GM21528 (cell line): Measurements from ENCODE around the gene TBX3.

Experiments
- ATAC-seq: cut with Tn5 transposase; IDR thresholded peaks from one replicate; pipeline ENCODE4 v1.9.1; 2021; ENCODE audit warnings: mild to moderate bottlenecking, moderate library complexity; ENCODE audit not compliant: unreplicated experiment, low FRiP score

The TBX3 gene

GRCh38 chr12:114683709-114684097, 272 bp downstream of the TBX3 start:
- ATAC-seq = no peak

GRCh38 chr12:114682785-114683708, 928 bp downstream of the TBX3 start:
- no peak for ATAC-seq

DNA sequence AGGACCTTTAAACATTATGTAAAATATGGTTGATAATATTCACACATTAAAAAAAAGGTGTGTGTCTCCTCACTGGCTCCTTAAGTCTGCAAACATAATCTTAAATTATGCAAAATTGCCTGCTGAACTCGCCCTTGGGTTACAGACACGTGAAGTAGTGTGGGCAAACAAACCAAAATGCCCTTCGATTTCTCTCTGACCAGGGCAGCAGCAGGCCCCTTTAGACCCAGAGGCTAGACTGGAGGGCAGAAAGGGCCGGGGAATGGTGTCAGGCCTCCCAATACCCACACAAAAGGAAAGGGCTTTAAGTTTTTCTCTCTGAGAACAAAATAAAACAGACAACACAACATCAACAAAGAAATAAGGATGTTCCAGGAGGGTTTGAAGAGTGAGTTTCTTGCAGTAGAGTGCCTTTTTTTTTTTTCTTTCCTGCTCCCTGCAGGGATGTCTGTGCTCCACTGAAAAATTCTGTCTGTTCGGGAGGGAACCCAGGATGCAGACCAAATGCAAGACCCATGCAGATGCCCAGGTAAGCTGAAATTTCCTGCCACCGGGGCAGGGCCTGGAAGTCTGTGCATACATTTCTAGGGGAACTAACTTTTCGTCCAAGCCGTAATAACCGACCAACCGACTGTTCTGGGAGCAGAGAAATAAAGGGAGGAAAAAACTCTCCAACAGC, 1.7 kb downstream of the TBX3 start:
- no peak for ATAC-seq

DNA sequence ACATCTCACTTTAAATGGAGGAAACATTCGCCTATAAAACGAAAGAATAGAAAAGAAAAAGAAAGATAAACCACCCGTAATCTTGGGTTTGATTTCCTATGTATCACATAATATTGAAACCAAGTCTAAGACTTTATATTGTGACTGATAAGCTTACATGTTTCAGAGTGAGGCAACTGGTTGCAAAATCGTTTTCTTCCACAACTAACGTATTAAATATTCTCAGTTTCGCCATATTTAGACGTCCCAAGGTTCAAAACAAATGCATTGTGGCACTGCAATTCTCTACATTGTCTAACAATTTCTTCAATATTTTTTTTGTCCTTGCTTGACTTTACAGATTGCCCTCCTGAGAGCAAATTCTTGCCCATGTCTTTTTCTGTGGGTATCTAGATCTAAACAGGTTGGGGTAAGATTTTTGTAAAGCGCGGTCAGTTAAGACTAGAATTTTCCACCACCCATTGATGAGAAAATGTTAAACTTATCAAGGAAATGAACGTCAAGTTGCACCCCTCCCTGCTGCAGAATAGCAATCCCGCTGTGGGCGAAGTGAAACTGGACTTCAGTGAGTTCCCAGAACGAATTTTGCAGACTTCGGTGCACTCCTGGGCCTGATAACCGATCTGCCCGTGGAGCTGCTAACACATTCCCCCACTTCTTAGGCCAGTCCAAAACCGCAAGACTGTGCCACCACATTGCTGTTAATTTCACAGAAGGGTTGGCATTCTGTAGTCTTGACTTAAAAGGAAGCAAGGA, 2.7 kb downstream of the TBX3 start:
- no peak for ATAC-seq

DNA sequence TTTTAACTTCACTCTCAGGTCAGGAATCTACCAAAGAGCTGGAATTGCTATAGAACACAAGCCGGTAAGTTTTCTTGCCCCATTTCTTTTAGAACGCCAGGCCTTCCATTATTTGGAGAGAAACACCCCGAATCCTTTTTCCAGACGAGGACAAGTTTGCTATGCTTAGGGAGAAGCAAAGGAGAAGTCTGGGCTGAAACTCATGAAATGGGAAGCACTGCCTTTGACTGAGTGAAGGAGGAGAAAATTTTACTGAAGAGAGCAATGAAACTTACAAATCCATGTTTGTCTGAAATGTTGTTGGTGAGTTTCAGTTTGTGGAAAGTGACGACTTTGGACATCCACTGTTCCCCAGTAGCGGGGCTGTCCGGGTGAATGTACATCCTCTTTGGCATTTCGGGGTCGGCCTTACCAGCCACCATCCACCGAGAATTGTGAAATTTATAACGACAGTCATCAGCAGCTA, 3.3 kb downstream of the TBX3 start:
- ATAC-seq = no peak

DNA sequence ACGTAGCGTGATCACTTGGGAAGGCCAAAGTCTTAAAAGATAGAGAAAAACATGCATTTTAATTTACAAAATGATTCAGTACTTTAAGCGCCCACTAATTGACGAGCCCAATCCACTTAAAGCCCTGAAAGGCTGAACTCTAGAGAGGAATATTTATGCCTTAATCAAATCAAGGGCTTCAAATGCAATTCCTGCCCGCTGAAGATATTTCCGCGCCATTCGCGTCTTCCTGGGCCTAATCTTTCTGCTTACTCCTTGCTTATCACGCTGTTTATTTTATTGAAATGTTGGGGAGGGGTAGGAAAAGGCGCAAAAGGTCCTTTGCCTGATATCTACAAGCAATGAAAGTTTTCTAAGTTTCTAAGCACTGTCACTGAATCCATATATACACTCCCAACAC, 4.0 kb downstream of the TBX3 start:
- ATAC-seq = no peak

- no peak for ATAC-seq
These were observed 4.5 kb downstream of the TBX3 start for GRCh38 chr12:114679452-114679875.

GRCh38 chr12:114678718-114679117, 5.3 kb downstream of the TBX3 start:
- no peak for ATAC-seq

- ATAC-seq = no peak
These were observed 5.9 kb downstream of the TBX3 start for GRCh38 chr12:114678028-114678427.

DNA sequence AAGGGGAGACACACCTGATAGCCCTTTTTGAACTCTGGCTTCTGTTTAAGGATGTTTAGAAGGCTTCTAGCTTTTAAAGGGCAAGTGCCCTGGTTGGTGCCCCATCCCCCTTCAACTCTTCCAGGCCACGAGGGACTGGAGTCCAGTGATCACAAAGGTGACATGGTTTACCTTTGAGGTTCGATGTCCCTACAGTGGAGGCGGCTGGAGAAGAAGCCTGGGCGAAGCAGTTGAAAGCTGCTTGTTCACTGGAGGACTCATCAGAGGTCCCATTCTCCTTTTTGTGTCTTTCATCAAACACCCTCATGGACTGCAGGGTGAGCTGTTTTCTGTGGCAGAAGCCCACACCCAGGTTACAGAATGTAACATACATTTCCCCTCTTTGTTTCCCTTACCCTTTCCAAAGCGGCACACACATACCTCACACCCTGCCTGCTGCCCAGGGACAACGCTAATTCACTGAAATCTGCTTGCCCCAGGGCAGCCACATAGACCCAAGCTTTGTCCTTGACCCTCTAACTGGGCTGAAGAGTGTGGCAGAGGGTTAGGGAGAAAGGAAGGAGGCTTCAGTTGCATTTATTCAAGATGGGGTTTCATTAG, 7.7 kb downstream of the TBX3 start:
- no peak for ATAC-seq

GRCh38 chr12:114674251-114675047, 9.5 kb downstream of the TBX3 start:
- no peak for ATAC-seq

GRCh38 chr12:114673901-114674250, 10.1 kb downstream of the TBX3 start:
- no peak for ATAC-seq

GRCh38 chr12:114673169-114673833, 10.7 kb downstream of the TBX3 start:
- no peak for ATAC-seq

DNA sequence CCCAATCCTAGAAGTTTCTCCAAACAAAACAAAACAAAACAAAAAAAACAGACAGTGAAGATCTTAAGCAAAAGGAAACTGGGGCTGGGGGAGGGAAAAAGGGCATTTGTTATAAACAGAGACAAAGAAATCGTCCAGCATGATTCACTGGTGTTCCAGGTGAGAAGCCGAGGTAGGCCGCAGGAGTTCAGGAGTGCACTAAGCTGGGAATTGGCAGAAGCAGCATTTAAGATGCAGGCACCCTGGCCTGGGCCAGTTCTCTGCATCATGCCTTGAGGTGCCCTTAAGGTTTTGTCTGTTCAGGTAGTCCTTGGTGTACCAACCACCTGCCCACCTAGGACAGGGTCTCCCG, 11.2 kb downstream of the TBX3 start:
- ATAC-seq = no peak

DNA sequence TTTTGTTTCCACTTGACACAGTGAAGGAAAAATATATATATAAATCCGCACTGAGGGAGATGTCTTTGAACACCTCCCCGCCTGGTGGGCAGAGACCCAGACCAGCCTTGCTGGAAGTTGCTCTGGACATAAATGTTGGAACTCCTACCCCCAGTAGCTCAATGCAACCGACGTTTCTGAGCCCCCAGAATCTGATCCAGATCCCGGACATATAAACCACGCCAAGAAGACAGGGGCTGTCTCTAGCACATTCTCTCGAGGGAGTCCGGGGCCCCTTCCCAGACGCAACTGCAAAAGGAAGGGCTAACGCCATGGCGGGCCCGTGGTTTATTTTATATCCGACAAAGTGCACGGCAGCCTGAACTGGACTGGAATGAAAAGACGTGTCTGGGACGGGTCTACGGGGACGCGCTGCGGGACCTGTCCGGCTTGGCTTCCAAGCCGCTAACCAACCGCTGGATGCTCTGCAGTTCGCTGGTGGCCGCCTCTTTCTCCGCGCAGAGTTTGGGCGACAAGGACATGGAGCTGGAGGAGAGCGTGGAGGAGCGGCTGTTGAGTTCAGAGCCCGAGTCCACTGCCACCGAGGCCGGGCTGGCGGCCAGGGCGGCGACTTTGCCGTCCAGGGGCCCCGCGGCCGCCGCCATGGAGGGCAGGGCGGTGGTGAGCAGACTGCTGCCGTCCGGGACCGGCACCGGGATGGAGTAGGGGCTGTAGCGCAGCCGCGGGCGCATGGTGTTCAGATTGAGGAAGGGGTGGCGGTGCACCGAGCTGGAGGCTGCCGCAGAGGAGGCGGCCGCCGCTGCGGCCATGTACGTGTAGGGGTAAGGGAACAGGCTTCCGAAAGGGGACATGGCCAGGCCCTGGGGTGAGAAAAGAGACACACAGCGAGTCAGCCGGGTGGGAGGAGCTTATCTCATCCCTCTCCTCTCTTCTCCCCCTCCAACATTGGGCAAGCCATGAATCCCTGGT, 12.2 kb downstream of the TBX3 start:
- ATAC-seq = no peak

DNA sequence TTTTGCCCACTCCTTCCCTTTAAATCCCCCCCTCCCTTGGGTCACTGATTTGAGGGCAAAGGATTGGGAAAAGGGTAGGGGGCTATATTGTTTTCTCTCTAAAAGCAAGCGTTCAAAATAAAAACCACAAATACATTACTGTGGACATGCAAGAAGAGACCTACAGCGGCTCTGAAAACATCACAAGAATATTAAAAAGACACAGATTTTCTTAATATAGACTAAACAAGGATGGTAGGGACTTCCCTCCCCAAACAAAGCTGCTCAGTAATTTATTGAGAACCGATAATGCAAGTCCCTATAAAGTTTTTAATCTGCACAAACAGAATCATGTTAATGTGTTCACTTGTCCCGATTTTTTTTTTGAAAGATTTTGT, 12.9 kb downstream of the TBX3 start:
- no peak for ATAC-seq

DNA sequence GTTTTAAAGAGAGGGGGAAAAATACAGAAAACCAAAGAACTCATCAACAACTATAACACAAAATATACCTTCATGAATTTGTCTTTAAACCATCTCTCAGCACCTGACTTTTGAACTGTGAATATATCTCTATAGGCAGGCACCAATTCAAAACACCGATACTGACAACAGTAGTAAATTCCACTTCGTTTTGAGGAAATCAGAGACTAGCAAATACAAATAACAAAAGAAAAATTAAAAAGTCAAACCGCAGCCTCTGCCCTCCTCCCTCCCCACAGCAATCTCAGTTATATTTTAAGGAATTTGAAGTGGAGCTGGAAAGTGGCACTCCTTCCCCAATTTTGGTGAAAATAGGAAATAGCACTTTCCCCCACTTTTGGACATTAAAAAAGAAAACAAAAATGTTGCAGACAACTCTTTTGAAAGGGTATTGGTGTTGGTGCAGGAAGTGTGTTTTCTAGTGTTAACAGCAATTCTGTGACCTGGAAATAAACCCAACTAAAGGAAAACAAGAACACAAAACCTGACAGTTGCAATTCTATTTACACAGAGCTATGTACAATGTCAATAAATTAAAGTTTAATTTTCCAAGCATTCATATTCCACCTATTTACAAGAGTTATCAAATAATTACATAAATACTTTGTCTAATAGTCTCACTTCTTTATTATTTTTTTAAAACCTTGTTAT, 13.5 kb downstream of the TBX3 start:
- ATAC-seq = no peak
